ENCODE measurements around the gene CAMK2N1.
"Not testable (repeated sequence)": the region's sequence is repeated elsewhere in the genome, so short reads cannot be mapped to it uniquely, and the experiment has no call there.

Gene CAMK2N1

GRCh38 chr1:20530306-20530705 is 44.3 kb upstream of the CAMK2N1 start:
- H4K20me1 ChIP-seq (ENCODE audit: insufficient read depth, low read length): no peaks in the 10 kb centered on the region
- H3K36me3 ChIP-seq (replicated peaks; ENCODE audit: low read depth, low read length): no peaks in the 10 kb centered on the region
- no peaks in the 10 kb centered on the region for H3K79me2 ChIP-seq (ENCODE audit: low read length)

GRCh38 chr1:20528221-20528620 is 42.2 kb upstream of the CAMK2N1 start:
- no peaks in the 10 kb centered on the region for H3K9me3 ChIP-seq (ENCODE audit: insufficient read depth, low read length)
- peaks cover 10% of the 10 kb centered on the region for H3K27me3 ChIP-seq (ENCODE audit: low read depth, low read length)
- no peak overlapping the region for H3K27ac ChIP-seq (ENCODE audit: low read length)
- H3K4me2 ChIP-seq (ENCODE audit: low read length): no peak overlapping the region
- no peak overlapping the region for H3K4me3 ChIP-seq (ENCODE audit: low read length)
- no peak overlapping the region for H2AFZ ChIP-seq (ENCODE audit: low read depth, low read length)
- no peak overlapping the region for H3K9ac ChIP-seq (ENCODE audit: low read length)
- no peaks in the 10 kb centered on the region for H3K4me1 ChIP-seq (ENCODE audit: low read length)
- H3K79me2 ChIP-seq (ENCODE audit: low read length): no peaks in the 10 kb centered on the region
- TF ChIP-seq EZH2phosphoT487 (IDR thresholded peaks at IDR 0.05; ENCODE audit: low read depth): no peak
- no peak for TF ChIP-seq CTCF (IDR thresholded peaks at IDR 0.05; ENCODE audit: low read depth, low read length)
- H4K20me1 ChIP-seq (ENCODE audit: insufficient read depth, low read length): no peaks in the 10 kb centered on the region
- no peaks in the 10 kb centered on the region for H3K36me3 ChIP-seq (replicated peaks; ENCODE audit: low read depth, low read length)

More at GRCh38 chr1:20530306-20530705, 44.3 kb upstream of the CAMK2N1 start:
- Histone ChIP-seq H3K27ac (ENCODE audit: low read length) (no peak overlapping the region), H3K9ac (ENCODE audit: low read length) (no peak overlapping the region), H3K27me3 (ENCODE audit: low read depth, low read length) (peaks cover 10% of the 10 kb centered on the region), H3K4me2 (ENCODE audit: low read length) (no peak overlapping the region), H2AFZ (ENCODE audit: low read depth, low read length) (no peak overlapping the region), H3K9me3 (ENCODE audit: insufficient read depth, low read length) (no peaks in the 10 kb centered on the region), H3K4me3 (ENCODE audit: low read length) (no peak overlapping the region), H3K4me1 (ENCODE audit: low read length) (no peaks in the 10 kb centered on the region)
- TF ChIP-seq EZH2phosphoT487 (IDR thresholded peaks at IDR 0.05; ENCODE audit: low read depth) (no peak), CTCF (IDR thresholded peaks at IDR 0.05; ENCODE audit: low read depth, low read length) (no peak)

GRCh38 chr1:20526267-20526666 is 40.3 kb upstream of the CAMK2N1 start:
- no peaks in the 10 kb centered on the region for H3K79me2 ChIP-seq (ENCODE audit: low read length)
- no peaks in the 10 kb centered on the region for H3K9me3 ChIP-seq (ENCODE audit: insufficient read depth, low read length)
- no peak overlapping the region for H2AFZ ChIP-seq (ENCODE audit: low read depth, low read length)
- H4K20me1 ChIP-seq (ENCODE audit: insufficient read depth, low read length): no peaks in the 10 kb centered on the region
- H3K4me3 ChIP-seq (ENCODE audit: low read length): no peak overlapping the region
- H3K9ac ChIP-seq (ENCODE audit: low read length): no peak overlapping the region
- H3K27ac ChIP-seq (ENCODE audit: low read length): no peak overlapping the region
- H3K4me1 ChIP-seq (ENCODE audit: low read length): peaks cover 3% of the 10 kb centered on the region; the same call in 1 of the 2 replicates
- TF ChIP-seq EZH2phosphoT487 (IDR thresholded peaks at IDR 0.05; ENCODE audit: low read depth) (no peak), CTCF (IDR thresholded peaks at IDR 0.05; ENCODE audit: low read depth, low read length) (no peak)
- H3K27me3 ChIP-seq (ENCODE audit: low read depth, low read length): peaks cover 10% of the 10 kb centered on the region
- no peaks in the 10 kb centered on the region for H3K36me3 ChIP-seq (replicated peaks; ENCODE audit: low read depth, low read length)
- H3K4me2 ChIP-seq (ENCODE audit: low read length): no peak overlapping the region

GRCh38 chr1:20521960-20522861 is 36.2 kb upstream of the CAMK2N1 start:
- Histone ChIP-seq H3K9ac (ENCODE audit: low read length) (0 out of 2 replicates have a peak overlapping the region, but pooled peaks have one; percentile 20), H3K36me3 (replicated peaks; ENCODE audit: low read depth, low read length) (no peaks in the 10 kb centered on the region), H3K4me1 (ENCODE audit: low read length) (peaks cover 3% of the 10 kb centered on the region; the same call in 1 of the 2 replicates), H3K4me3 (ENCODE audit: low read length) (peak overlapping the region; percentile 69), H3K4me2 (ENCODE audit: low read length) (peak overlapping the region; percentile 77), H3K27ac (ENCODE audit: low read length) (no peak overlapping the region), H3K27me3 (ENCODE audit: low read depth, low read length) (no peaks in the 10 kb centered on the region), H2AFZ (ENCODE audit: low read depth, low read length) (peak overlapping the region; percentile 93), H4K20me1 (ENCODE audit: insufficient read depth, low read length) (no peaks in the 10 kb centered on the region), H3K9me3 (ENCODE audit: insufficient read depth, low read length) (no peaks in the 10 kb centered on the region), H3K79me2 (ENCODE audit: low read length) (no peaks in the 10 kb centered on the region)
- peak; percentile 84 for TF ChIP-seq CTCF (IDR thresholded peaks at IDR 0.05; ENCODE audit: low read depth, low read length)
- TF ChIP-seq EZH2phosphoT487 (IDR thresholded peaks at IDR 0.05; ENCODE audit: low read depth): no peak

GRCh38 chr1:20519609-20520262 is 33.7 kb upstream of the CAMK2N1 start:
- not testable (repeated sequence) for H3K27ac ChIP-seq (ENCODE audit: low read length); H3K9ac ChIP-seq (ENCODE audit: low read length); H3K27me3 ChIP-seq (ENCODE audit: low read depth, low read length); H3K4me1 ChIP-seq (ENCODE audit: low read length); H2AFZ ChIP-seq (ENCODE audit: low read depth, low read length); H3K4me3 ChIP-seq (ENCODE audit: low read length); H3K79me2 ChIP-seq (ENCODE audit: low read length); H3K4me2 ChIP-seq (ENCODE audit: low read length); H3K9me3 ChIP-seq (ENCODE audit: insufficient read depth, low read length); H4K20me1 ChIP-seq (ENCODE audit: insufficient read depth, low read length); H3K36me3 ChIP-seq (replicated peaks; ENCODE audit: low read depth, low read length)

All from OCI-LY3 (cell line).